GM18505 (cell line): ENCODE data around the gene CYP17A1.
"Not testable (repeated sequence)": the region's sequence is repeated elsewhere in the genome, so short reads cannot be mapped to it uniquely, and the experiment has no call there.

ENCODE experiments used
- ATAC-seq: cut with Tn5 transposase; IDR thresholded peaks from one replicate; pipeline ENCODE4 v1.9.1; 2021; ENCODE audit not compliant: unreplicated experiment
- POLR2A ChIP-seq: IDR thresholded peaks from 4 replicates; pipeline ENCODE4 v1.6.1; 2011; ENCODE audit warnings: borderline replicate concordance; ENCODE audit not compliant: insufficient read depth, insufficient read length; ENCODE audit errors: extremely low read depth

Gene CYP17A1

GRCh38 chr10:102822222-102822621, 15.0 kb downstream of the CYP17A1 start:
- no peak for ATAC-seq
- no peak for TF ChIP-seq POLR2A

- not testable (repeated sequence) for ATAC-seq
These were observed 17.2 kb downstream of the CYP17A1 start for GRCh38 chr10:102820008-102820407.

GRCh38 chr10:102819054-102819453, 18.2 kb downstream of the CYP17A1 start:
- no peak for TF ChIP-seq POLR2A
- no peak for ATAC-seq

- ATAC-seq = no peak
- no peak for TF ChIP-seq POLR2A
These were observed 20.0 kb downstream of the CYP17A1 start for GRCh38 chr10:102817175-102817574.

GRCh38 chr10:102815790-102816549, 21.2 kb downstream of the CYP17A1 start:
- no peak for TF ChIP-seq POLR2A
- no peak for ATAC-seq

- no peak for TF ChIP-seq POLR2A
- no peak for ATAC-seq
These were observed 22.1 kb downstream of the CYP17A1 start for GRCh38 chr10:102814873-102815661.

- ATAC-seq = no peak
- TF ChIP-seq POLR2A = no peak
These were observed 22.8 kb downstream of the CYP17A1 start for GRCh38 chr10:102814453-102814871.

- TF ChIP-seq POLR2A = no peak
- no peak for ATAC-seq
These were observed 23.3 kb downstream of the CYP17A1 start for GRCh38 chr10:102813734-102814452.

- no peak for TF ChIP-seq POLR2A
- no peak for ATAC-seq
These were observed 24.1 kb downstream of the CYP17A1 start for GRCh38 chr10:102813017-102813541.

- TF ChIP-seq POLR2A = no peak
These were observed 24.9 kb downstream of the CYP17A1 start for GRCh38 chr10:102812231-102812876.

GRCh38 chr10:102811346-102811745, 25.9 kb downstream of the CYP17A1 start:
- TF ChIP-seq POLR2A = no peak
- no peak for ATAC-seq

More at GRCh38 chr10:102812231-102812876, 24.9 kb downstream of the CYP17A1 start:
- no peak for ATAC-seq

GRCh38 chr10:102808380-102808779, 28.8 kb downstream of the CYP17A1 start:
- ATAC-seq = no peak
- no peak for TF ChIP-seq POLR2A
